GOT3 (cell line): Measurements from ENCODE around the gene CXCL16.
"Not testable (repeated sequence)": the region's sequence is repeated elsewhere in the genome, so short reads cannot be mapped to it uniquely, and the experiment has no call there.

Experiments used
- DNase-seq: peaks from one replicate; lab custom pipeline; 2025; ENCODE audit warnings: mixed read lengths; lab: John Stamatoyannopoulos, UW

CXCL16 gene

DNA sequence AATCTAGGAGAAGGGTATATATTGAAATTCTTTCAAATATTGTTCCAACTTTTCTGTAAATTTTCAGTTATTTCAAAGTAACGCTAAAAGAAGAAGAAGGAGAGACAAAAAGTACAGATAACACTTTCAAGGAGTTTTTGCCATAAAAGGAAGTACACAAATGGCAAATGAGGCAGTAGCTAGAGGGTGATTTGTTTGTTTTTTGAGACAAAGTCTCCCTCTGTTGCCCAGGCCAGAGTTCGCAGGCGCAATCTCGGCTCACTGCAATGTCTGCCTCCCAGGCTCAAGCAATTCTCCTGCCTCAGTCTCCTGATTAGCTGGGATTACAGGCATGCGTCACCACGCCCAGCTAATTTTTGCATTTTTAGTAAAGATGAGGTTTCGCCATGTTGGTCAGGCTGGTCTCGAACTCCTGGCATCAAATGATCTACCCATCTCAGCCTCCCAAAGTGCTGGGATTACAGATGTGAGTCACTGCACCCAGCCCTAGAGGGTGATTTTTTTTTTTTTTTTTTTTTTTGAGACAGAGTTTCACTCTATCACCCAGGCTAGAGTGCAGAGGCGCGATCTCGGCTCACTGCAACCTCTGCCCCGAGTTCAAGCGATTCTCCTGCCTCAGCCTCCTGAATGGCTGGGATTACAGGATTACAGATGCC is 40.2 kb downstream of the CXCL16 start:
- not testable (repeated sequence) for DNase-seq

GRCh38 chr17:4696437-4696805 is 43.3 kb downstream of the CXCL16 start:
- no peak for DNase-seq

DNA sequence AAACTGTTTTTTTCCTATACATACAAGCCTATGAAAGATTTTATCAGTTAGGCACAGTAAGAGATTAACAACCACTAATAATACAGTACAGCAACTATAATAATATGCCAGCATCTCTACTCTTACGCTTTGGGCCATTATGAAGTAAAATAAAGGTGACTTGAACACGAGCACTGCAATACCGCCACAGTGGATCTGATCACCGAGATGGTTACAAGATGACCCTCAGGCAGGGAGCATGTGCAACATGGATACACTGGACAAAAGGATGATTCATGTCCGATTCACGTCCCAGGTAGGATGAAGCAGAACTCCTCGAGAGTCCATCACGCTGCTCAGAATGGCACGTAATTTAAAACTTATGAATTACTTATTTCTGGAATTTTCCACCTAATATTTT is 46.3 kb downstream of the CXCL16 start:
- no peak for DNase-seq

DNA sequence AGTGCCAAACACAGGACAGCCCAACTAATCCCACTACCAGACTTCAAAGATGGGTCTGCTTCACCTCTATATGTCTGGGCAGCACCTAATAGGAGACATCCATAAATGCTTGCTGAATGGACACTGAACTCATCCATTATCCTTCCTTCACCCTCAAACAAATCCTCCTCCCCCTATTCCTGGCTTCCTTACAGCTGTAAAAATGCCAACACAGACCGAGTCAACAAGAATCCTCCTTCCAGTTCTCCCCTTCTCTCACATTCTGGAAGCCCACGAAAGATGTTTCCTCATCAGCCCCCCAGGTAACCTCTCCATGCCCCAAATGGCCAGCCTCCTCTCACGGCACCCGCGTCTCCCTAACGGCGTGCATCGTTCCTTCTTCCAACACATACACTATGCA is 48.0 kb downstream of the CXCL16 start:
- DNase-seq: no peak

- DNase-seq: no peak
Observed at GRCh38 chr17:4690745-4691144, 49.0 kb downstream of the CXCL16 start.

- not testable (repeated sequence) for DNase-seq
Observed at GRCh38 chr17:4689872-4690271, 49.9 kb downstream of the CXCL16 start.

GRCh38 chr17:4683739-4684138 is 56.0 kb downstream of the CXCL16 start:
- not testable (repeated sequence) for DNase-seq
